ENCODE data around the gene STARD13. TPM values are rescaled to one million over a fixed set of nuclear protein-coding genes. Genes with fewer than 3 reads are reported as not detected.

The STARD13 gene
- total RNA-seq, 1 experiment from 2014 or later = 2.1 TPM

- Histone ChIP-seq H2BK120ac (ENCODE audit: low read depth, low read length, poor library complexity, severe bottlenecking) (no peak overlapping the region), H3K14ac (ENCODE audit: insufficient read depth, low read length) (no peak overlapping the region), H2BK12ac (ENCODE audit: insufficient read length, low read depth, low read length) (no peak overlapping the region), H3K27ac (ENCODE audit: insufficient read length, low read depth, low read length) (no peak overlapping the region), H3K18ac (ENCODE audit: insufficient read length, low read depth, low read length) (no peak overlapping the region), H4K20me1 (ENCODE audit: control insufficient read depth, insufficient read depth, insufficient read length) (no peaks in the 10 kb centered on the region), H2BK5ac (ENCODE audit: insufficient read length, low read length) (no peak overlapping the region), H2BK15ac (ENCODE audit: low read depth, low read length) (no peak overlapping the region), H3K9me3 (ENCODE audit: control insufficient read depth, low read depth, low read length) (no peaks in the 10 kb centered on the region), H2AFZ (ENCODE audit: low read length) (no peak overlapping the region), H4K91ac (ENCODE audit: insufficient read length, low read depth, low read length) (no peak overlapping the region), H2AK5ac (ENCODE audit: insufficient read length, low read length) (no peak overlapping the region), H3K27me3 (ENCODE audit: insufficient read depth, low read length) (no peaks in the 10 kb centered on the region; the same call in 1 of the 2 replicates), H4K8ac (replicated peaks; ENCODE audit: insufficient read length, low read depth, low read length) (no peak overlapping the region), H3T11ph (ENCODE audit: low read length) (no peak overlapping the region), H3K23me2 (ENCODE audit: insufficient read length, low read depth, low read length, poor library complexity, severe bottlenecking) (no peaks in the 10 kb centered on the region), H2BK20ac (ENCODE audit: low read depth, low read length, poor library complexity, severe bottlenecking) (no peak overlapping the region), H3K4me1 (ENCODE audit: insufficient read depth, low read length) (no peaks in the 10 kb centered on the region; the same call in 1 of the 2 replicates), H3K79me2 (ENCODE audit: insufficient read depth, low read length) (no peaks in the 10 kb centered on the region), H3K79me1 (ENCODE audit: insufficient read depth, low read depth, low read length, poor library complexity, severe bottlenecking) (no peaks in the 10 kb centered on the region), H3K4me2 (ENCODE audit: insufficient read depth, insufficient read length, low read length) (no peak overlapping the region), H3K56ac (ENCODE audit: insufficient read length, low read depth, low read length) (no peak overlapping the region), H3K4ac (ENCODE audit: low read depth, low read length) (no peak overlapping the region), H4K5ac (ENCODE audit: insufficient read length, low read depth, low read length) (no peak overlapping the region), H3K9ac (ENCODE audit: extremely low read depth, insufficient read length, low read length) (no peak overlapping the region), H3K23ac (ENCODE audit: insufficient read length, low read depth, low read length) (no peak overlapping the region)
- Mint-ChIP-seq H3K9me3 (no peaks in the 10 kb centered on the region), H3K27ac (peak overlapping the region in 2 of 3 experiments; percentile 9; a peak in 3 of 7 replicates), H3K27me3 (ENCODE audit: low read depth) (no peaks in the 10 kb centered on the region), H3K4me1 (peaks cover 4 to 12% of the 10 kb centered on the region in 2 experiments), H3K4me3 (no peak overlapping the region), H3K36me3 (ENCODE audit: insufficient read depth in 1 of 3, low read depth in 3 of 3) (no peaks in the 10 kb centered on the region)
- WGBS (ENCODE audit: extremely low coverage, insufficient read length, low lambda C conversion rate) = no CpG with 5 or more reads among the region's 7 CpGs
- TF ChIP-seq CTCF (conservative IDR thresholded peaks at IDR 0.05) = no peak
- no peak for DNase-seq
Measured at GRCh38 chr13:33272531-33273124, 12.9 kb downstream of the STARD13 start.

Data from H9 (cell line).